HG03108 (cell line): Measurements from ENCODE around the gene SYK.
A peak's percentile ranks its signal among the peaks of the same experiment; 100 is the strongest.

Experiments used
- ATAC-seq: cut with Tn5 transposase; IDR thresholded peaks from one replicate; pipeline ENCODE4 v1.9.1; 2021; ENCODE audit warnings: moderate library complexity; ENCODE audit not compliant: unreplicated experiment

Gene SYK

DNA sequence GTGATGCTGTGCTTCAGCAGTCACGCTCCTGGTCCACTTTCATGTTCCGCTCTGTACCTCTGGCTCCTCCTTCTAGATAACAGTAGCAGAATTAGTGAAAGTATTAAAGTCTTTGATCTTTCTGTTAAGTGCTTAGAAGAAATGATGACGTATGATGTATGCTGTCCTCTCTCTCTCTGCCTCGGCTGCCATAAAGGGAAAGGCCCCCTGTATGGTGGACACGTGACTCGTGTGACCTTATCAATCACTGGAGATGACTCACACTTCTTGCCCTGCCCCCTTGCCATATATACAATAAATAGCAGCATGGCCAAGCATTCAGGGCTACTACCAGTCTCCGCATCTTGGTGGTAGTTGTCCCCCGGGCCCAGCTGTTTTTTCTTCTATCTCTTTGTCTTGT is 100.3 kb downstream of the SYK start:
- ATAC-seq, result no peak

DNA sequence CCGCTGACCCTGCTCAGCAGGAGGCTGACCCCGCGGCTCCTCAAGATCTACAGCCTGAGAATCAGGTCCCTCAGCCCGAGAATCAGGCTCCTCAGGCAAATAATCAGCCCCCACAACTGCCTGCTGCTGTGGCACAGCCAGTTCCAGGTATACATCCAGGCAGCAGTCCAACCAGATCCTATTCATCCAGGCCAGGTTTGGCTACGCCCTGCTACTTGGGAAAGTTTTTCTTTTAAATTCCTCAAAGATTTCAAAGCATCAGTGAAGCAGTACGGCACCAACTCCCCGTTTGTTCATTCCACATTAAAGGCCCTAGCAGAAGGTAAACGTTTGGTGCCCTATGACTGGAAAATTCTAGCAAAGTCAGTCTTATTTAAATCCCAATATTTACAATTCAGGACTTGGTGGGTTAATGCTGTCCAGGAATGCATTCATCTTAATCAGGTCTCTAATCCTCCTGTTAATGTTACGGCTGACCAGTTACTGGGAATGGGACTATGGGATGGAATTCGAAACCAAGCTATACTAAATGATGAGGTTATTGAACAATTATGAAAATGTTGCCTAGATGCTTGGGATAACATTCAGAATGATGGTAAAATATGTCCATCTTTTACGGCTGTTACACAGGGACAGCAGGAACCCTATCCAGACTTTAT is 102.3 kb downstream of the SYK start:
- ATAC-seq, result no peak

DNA sequence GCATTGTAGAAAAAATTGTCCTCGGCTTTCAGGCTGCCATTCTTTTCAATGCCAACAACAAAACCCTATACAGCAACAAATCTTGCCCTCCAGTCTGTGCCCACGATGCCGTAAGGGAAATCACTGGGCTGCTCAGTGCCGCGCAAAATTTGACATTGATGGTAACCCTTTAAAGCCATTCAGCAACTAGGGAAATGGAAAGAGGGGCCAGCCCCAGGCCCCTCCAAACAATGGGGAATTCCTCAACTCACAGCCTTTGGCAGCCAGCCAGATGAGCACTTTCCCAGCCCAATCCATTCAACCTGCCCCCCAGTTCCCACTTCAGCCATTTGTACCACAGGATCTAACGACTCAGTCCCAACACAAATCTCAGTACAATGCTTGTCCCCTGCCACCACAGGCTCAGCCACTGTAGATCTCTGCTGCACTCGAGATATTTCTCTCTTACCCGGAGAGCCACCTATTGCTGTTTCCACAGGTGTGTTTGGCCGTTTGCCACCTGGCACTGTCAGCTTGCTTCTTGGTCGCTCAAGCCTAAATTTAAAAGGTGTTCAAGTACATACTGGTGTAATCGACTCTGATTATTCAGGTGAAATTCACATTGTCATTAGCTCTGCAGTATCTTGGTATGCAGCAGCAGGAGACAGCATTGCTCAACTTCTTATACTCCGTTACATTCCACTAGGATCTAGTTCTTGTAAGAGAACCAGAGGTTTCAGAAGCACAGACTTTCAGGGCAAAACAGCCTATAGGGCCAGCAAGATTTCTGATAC is 103.3 kb downstream of the SYK start:
- ATAC-seq, result no peak

DNA sequence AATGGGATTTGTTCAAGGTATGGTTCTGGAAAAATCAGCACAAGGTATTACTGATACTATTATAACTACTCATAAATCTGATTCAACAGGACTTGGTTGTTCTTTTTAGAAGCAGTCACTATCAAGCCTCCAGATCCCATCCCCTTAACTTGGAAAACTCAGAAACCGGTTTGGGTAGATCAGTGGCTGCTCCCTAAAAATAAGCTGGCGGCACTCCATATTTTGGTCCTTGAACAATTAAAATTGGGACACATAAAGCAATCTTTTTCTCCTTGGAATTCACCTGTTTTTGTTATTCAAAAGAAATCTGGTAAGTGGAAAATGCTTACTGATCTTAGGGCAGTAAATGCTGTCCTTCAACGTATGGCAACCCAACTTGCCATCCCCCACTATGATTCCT is 104.2 kb downstream of the SYK start:
- ATAC-seq, result no peak

DNA sequence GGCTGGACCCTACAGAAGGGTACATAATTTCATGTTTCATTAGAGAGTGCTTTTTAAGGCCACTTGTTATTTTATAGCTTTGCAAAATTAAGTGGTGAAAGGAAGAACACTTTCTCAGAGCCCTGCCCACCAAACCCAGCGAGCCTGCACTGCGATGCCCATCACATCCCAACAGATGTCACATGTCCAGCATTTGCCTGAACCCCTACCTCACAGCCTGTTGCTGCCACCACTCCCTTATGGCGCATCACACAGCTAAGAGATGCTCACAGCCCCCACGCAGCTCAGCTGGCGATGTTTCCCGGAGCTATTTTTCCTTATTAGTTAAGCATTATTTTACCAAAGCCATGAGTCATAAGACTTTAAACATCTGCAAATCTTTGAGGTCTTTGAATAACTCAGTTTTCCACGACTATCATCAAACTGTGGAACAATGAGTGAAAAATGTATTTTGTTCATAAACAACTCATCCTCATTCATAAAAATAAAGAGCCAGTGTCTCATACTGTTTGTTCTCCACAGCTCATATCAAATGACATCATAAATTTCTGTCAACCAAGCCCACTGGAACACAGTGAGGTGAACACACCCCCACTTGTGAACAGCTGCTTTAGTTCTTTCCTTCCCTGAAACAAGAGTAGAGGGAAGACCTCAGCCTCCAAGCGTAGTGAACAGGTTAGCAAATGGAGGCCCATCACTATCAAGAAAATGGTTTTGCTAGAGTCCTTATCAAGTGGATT is 104.9 kb downstream of the SYK start:
- no peak for ATAC-seq

DNA sequence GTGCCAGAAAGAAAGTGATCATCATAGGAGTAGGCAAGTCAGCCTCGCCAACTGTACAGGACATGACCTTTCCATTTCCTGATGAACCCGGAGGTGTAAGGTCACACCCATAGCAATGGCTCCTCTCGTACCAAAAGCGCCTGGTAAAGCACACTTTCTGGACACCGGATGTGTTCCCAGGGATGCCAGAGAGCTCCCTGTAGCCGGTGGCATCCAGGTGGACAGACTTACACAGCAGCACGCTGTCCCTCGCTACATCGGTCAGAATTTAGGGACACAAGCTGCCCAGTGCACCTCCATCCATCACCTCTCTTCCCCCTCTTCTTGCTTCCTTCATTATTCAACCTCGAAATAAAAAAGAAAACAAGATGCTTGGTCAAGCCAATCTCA is 105.4 kb downstream of the SYK start:
- no peak for ATAC-seq

DNA sequence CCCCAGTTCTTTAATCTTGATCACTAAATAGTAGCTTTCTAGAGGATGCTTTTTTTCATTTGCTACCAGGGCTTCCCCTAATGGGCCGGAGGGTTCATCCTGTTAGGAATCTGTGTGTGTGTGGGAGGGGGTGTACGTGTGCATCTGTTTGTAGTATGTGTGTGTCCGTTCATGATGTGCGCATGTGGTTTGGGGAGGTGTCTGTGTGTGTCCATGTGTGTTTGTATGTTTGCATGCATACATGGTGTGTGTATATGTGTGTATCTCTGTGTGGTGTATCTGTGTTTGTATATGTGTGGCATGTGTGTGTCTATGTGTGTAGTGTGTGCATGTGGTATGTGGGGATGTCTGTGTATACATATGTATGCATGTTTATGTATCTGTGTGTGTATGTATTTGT is 106.2 kb downstream of the SYK start:
- no peak for ATAC-seq

DNA sequence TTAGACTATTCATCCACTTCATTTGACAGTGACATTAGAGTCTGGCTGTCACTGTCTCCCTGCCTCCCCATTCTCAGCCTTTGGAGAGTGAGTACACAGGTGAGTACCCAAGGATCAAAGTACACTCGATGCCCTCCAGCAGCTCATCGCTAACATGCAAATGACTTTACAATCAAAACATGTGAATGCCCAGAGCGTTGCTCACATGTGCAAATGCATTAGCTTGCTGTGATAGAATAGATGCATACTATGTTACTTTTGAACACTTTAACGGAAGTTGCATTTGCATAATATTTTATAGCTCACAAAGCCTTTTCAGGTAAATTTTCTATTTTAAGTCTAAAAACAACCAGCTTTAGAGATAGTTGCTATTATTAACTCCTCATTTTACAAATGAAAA is 107.6 kb downstream of the SYK start:
- ATAC-seq, result no peak

DNA sequence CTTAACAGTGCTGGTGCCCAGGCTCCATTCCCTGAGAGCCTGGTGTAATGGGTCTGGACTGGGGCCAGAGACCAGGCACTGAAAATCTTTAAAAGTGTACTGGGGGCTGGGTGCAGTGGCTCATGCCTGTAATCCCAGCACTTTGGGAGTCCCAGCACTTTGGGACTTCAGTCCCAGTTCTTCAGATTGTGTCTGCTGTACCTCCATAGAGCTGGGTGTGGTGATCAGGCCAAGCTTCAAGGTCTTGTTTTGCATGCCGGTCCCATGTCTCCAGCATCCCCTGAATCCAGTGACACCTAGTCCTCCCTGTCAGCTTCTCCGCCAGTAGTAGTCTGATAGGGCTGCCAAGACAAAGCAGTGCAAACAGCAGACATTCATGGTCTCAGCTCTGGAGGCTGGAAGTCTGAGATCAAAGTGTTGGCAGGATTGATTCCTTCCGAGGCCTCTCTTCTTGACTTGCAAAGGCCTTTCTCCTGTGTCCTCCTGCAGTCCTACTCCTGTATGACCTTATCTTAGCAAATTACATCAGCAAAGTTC is 108.2 kb downstream of the SYK start:
- no peak for ATAC-seq

DNA sequence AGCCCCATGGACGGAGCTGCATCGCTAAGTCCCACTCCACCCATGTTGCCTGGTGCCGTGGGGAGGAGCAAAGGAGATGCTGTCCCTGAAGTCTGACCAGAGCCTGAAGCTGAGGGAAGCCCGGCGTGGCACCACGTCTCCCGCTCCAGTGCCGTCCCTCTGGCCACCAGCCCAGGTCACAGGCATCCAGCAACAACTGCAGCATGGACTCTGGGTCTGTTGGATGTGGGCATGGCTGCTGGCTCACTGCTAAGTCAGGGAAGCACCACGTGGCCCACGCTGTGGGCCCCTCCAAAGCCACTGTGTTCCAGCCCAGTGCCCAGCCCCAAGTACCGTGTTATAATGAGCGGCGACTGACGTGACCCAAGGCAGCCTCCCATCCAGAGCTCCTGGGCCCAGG is 112.6 kb downstream of the SYK start:
- no peak for ATAC-seq

DNA sequence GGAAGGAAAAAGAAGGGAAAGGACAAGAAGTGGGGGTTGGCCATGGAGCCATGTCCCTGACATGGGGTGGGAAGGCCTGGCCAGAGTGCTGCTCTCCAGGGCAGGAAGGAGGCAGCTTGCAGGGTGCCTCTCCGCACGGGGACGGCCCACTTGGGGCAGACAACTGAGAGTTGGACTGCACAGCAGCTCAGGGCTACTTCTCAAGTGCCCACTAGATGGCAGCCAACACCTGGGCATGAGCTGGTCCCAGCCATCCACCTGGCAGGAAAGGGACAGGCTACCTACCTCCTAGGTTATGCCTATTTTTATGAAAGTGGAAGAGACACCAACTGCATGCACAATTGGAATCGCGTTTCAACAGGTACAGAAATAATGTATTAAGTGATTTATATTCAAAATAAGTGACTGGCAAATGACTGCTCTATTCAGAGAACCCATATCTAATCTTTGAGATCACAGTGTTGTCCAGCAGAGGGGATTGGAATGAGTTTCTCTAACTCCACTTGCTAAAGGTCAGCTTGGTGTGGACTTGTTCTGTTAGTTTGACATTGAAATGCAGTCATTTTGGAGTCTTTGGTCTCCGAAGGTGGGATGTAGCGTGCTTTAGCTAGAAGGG is 113.4 kb downstream of the SYK start:
- ATAC-seq, result peak; percentile 89

DNA sequence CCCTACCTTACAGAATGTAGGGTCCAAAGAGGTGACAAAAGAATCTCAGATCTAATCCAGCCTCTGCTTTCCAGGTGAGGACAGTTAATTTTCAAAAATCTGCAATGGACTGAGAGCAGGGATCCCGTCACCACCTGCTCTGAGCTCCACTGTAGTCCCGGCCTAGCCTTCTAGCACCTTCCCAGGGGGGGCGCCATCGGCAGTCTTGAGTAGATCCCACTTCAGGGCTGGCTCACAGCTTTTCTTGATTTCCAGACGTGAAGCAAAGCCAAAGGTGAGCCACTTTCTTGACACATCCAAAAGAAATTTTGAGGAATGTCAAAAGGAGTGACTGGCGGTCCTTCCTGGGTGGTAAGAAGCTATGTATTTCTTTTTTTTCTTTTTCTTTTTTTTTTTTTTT is 114.1 kb downstream of the SYK start:
- ATAC-seq, result no peak

DNA sequence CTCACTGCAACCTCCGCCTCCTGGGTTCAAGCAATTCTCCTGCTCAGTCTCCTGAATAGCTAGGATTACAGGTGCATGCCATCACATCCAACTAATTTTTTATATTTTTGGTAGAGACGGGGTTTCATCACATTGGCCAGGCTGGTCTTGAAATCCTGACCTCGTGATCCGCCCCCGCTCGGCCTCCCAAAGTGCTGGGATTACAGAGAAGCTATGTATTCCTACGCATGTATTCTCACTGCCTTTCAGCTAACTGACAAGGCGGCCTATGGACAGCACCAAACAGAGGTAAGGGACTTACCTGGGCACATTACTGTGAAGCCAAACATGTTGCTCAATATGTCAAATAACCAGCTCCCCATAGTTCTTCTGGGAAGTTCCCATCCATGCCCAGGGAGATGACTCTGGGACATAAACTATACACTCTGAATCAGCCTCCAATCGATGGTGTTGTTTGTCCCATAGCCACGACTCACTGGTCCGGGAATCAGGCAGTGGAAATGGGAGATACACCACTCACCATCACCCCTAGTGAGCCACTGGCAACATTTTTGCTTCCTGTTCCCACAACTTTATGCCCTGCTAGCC is 114.6 kb downstream of the SYK start:
- no peak for ATAC-seq

DNA sequence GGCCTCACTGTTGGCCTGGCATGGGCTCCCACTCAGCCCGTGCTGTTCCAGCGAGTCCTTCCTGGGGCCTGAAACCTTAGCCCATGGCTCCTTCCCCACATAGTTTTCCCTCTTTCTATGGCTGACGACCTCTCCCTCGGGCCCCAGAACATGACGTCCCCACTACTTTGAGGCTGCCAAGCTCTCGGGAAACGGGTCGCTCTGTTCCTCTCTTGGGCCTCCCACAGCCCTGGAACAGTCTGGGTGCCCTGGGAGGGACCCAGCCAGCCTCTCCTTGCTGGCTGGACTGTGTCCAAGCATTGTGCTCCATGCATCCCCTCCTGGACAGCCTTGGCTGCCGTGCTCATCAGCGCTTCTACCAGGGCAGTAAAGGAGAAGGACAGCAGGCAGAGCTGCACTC is 118.3 kb downstream of the SYK start:
- no peak for ATAC-seq

DNA sequence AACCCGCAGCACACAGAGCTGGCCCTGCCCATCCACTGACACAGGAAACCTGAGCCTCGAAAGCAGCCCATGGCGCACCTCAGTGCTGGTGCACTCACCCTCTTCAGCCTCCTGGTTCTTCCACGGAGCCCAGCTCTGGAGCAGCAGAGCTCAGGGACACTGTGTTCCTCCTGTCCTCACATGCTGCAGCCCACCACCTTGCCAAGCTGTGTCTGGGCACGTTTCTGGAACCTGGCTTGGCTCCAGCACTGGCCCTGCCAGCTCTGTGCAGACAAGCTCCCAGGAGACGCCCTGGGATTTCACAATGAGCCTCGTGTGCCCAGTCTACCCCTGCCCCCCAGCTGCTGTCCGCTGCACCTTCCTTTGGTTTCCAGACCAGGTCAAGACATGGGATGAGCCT is 119.5 kb downstream of the SYK start:
- ATAC-seq, result no peak

DNA sequence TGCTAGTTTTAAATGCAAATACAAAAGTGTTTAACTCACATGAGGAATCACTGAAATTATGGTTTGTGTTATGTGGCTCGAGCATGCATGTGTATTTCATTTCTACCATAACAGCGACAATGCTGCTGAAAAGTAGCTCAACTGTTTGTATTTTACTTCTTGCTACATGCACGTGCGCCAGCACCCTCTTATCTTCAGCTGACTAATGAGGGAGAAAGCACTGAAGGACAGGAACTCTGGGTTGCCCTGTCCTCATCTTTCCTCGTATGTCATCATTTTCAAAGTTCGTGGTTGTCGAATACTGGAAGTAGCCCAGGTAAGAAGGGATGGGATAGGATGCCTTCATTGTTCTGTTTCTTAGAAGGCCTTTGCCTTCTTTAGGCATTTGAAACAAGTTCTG is 120.3 kb downstream of the SYK start:
- no peak for ATAC-seq

DNA sequence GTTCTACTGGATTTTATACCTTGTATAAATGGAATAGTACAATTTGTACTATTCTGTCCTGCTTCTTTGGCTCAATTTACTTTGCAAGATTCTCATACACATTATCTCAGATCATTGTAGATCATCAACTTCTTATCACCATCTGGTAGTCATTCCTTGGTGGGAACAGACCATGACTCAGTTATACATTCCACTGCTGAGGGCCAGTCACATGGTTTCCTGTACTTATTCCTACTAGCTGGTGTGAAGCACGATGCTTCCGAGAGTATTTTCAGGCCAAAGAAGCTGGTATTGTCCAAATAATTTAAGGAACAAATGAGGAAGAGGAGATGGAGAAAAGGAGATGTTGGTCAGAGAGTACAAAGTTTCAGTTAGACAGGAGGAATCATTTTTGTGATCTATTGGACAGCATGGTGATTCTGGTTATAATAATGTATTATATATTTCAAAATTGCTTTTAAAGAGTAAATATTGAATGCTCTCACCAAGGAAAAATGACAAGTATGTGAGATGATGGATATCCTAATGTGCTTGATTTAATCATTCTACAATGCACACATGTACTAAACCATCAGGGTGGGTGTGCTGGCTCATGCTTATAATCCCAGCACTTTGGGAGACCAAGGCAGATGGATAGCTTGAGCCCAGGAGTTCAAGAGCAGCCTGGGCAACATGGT is 124.1 kb downstream of the SYK start:
- ATAC-seq, result no peak

DNA sequence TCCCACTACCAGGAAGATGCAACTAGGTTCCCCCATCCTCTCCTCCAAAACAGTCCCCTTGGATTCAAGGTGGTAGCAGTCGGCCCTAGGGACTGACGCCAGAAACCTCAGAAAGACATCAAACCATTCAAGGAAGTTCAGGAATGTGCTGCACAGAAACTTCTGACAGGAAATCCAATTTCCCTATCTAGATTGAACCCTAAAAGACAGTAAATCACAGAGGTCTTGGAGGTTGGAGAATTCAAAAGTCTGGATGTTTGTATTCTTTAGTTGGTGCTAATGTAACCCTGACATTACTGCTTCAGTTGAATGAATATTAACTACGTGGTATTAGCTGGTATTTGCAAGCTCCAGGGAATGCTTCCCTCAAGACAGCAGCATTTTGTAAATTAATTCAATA is 125.3 kb downstream of the SYK start:
- ATAC-seq, result no peak

DNA sequence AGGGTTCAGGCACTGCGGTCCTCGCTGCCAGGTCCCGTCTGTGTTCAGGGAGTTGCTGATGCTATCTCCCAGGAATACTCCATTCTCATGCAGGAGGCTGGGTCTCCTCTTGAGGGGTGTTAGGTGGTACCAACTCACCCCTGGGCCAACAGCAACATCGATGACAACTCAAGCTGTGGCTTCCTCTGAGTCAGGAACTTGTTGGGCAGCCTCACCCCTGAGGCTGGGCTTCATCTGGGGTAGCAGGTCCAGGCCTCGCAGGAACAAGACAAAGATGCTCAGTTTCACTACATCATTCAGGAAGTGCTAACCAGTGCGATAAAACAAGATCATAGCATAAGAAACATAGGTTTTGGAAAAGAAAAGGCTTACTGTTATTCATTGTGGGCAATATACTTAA is 125.9 kb downstream of the SYK start:
- ATAC-seq, result no peak

DNA sequence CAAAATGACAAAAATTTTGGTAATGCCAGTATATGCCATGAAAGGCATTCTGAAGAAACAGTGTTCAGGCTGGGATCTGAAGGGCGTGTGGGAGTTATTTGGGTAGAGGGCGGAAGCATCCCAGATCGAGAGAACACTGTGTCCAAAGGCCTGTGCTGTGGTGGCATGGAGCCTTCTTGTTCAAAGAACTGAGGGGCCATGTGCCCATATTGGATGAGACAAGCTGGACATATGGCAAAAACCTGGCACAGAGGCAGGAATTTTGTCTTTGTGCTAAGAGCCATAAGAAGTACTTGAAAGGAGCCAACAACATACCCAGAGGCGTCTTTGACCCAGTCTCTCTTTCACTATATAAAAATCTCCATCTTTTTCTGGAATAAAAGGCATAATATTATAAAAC is 128.0 kb downstream of the SYK start:
- no peak for ATAC-seq

DNA sequence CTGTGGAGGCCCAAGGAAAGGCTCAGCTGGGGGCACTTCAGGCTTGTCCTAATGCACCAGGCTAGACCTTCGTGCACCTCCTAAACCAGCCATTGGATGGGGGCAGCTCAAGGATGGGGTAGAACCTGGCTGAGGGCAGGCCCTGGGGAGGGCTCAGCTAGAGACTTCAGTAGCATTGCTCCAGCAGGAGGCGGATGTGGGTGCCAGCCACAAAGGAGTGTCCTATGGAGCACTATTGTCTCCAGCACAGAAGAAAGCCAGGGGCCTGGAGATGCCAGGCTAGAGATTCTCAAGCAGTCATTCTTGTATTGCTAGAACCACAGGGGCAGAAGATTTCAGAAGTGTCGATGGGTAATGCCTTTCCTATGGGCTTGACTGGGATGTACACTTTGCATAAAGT is 131.8 kb downstream of the SYK start:
- no peak for ATAC-seq
